Stimulated activated effector memory CD8-positive, alpha-beta T cell treated with anti-CD3 and anti-CD28 coated beads, Interleukin-12 subunit alpha, Interleukin-12 subunit beta, amount 100 ng/mL, for 72 hours (primary cell): ENCODE measurements around the gene TMEM163.
"Not testable (repeated sequence)": the region's sequence is repeated elsewhere in the genome, so short reads cannot be mapped to it uniquely, and the experiment has no call there.

Experiments used
- ATAC-seq: fragments of 150-1000 bp; cut with Tn5 transposase; 2 replicates; pipeline ENCODE4 v1.10.0; 2021
- DNase-seq, 2 donors: peaks; one replicate each; pipeline ENCODE4 v3.0.0; 2021 to 2022; ENCODE audit warnings: low spot score in 2 of 2
- H3K27ac Mint-ChIP-seq: one replicate; pipeline ENCODE4 v1.8.0; 2022; ENCODE audit warnings: mild to moderate bottlenecking, mixed read lengths
- H3K36me3 Mint-ChIP-seq: one replicate; pipeline ENCODE4 v1.8.0; 2022; ENCODE audit warnings: mild to moderate bottlenecking, mixed read lengths
- H3K4me1 Mint-ChIP-seq: one replicate; pipeline ENCODE4 v1.8.0; 2022; ENCODE audit warnings: mixed read lengths
- H3K4me3 Mint-ChIP-seq: one replicate; pipeline ENCODE4 v1.8.0; 2022; ENCODE audit warnings: mild to moderate bottlenecking, mixed read lengths
- H3K9me3 Mint-ChIP-seq: one replicate; pipeline ENCODE4 v1.8.0; 2022; ENCODE audit warnings: mixed read lengths

TMEM163 gene

DNA sequence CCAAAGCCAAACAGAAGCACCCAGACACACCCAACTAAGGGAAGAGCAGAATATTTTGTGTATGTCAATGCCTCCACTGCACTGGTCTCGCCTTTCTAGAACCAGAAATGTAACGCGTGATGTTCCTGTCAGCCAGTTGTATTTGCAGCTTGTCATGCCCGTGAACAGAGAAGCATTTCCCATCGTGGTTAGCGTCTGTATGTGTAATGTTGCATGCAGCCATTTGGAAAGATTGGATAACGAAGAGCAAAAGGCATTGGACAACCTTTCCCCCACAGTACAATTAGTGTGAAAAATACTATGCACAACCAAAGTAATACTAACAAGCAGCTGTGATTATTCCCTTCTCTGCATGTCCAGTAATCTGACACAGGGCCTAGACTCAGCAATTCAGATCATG is 140.5 kb downstream of the TMEM163 start:
- no peak overlapping the region for H3K27ac Mint-ChIP-seq

DNA sequence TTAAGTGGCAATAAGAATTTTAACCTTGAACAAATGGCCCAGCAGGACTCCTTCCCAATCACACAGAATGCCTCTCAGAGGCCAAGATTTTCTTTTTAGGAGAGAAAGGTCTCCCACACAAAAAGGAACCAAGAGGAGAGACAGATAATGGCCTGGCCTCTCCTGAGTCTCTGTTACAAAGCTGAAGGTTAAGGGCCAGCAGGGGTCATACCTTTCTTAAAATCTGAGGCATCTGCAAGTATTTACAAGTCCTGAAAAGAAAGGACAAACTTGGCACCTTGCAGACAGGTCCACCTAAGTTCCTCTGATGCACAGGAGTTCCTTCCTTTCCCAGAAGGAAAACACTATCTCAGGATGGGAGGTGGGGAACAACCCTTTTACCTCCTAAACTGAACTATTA is 142.3 kb downstream of the TMEM163 start:
- Mint-ChIP-seq H3K4me1 (no peaks in the 10 kb centered on the region), H3K4me3 (no peak overlapping the region), H3K27ac (no peak overlapping the region), H3K36me3 (no peaks in the 10 kb centered on the region), H3K9me3 (no peaks in the 10 kb centered on the region)
- DNase-seq (no peak), ATAC-seq (no peak)

More for the DNA sequence above, 140.5 kb downstream of the TMEM163 start:
- H3K36me3 Mint-ChIP-seq: no peaks in the 10 kb centered on the region
- H3K4me1 Mint-ChIP-seq: peaks cover 12% of the 10 kb centered on the region
- no peak overlapping the region for H3K4me3 Mint-ChIP-seq
- ATAC-seq (no peak), DNase-seq (no peak)
- no peaks in the 10 kb centered on the region for H3K9me3 Mint-ChIP-seq

- Mint-ChIP-seq H3K4me3 (no peak overlapping the region), H3K4me1 (no peaks in the 10 kb centered on the region), H3K9me3 (no peaks in the 10 kb centered on the region), H3K27ac (no peak overlapping the region), H3K36me3 (no peaks in the 10 kb centered on the region)
- ATAC-seq: no peak
- DNase-seq: no peak
Measured at GRCh38 chr2:134575888-134576287, 142.9 kb downstream of the TMEM163 start.

- no peaks in the 10 kb centered on the region for H3K4me1 Mint-ChIP-seq
- no peak overlapping the region for H3K27ac Mint-ChIP-seq
- H3K4me3 Mint-ChIP-seq: no peak overlapping the region
- DNase-seq (no peak), ATAC-seq (no peak)
- no peaks in the 10 kb centered on the region for H3K36me3 Mint-ChIP-seq
- H3K9me3 Mint-ChIP-seq: no peaks in the 10 kb centered on the region
Measured at GRCh38 chr2:134574611-134575330, 144.0 kb downstream of the TMEM163 start.

GRCh38 chr2:134573724-134574123 is 145.1 kb downstream of the TMEM163 start:
- H3K4me3 Mint-ChIP-seq: no peak overlapping the region
- H3K9me3 Mint-ChIP-seq: no peaks in the 10 kb centered on the region
- no peaks in the 10 kb centered on the region for H3K36me3 Mint-ChIP-seq
- ATAC-seq (no peak), DNase-seq (no peak)
- H3K27ac Mint-ChIP-seq: no peak overlapping the region
- H3K4me1 Mint-ChIP-seq: no peaks in the 10 kb centered on the region

GRCh38 chr2:134573085-134573370 is 145.8 kb downstream of the TMEM163 start:
- no peak overlapping the region for H3K27ac Mint-ChIP-seq
- H3K9me3 Mint-ChIP-seq: no peaks in the 10 kb centered on the region
- H3K4me1 Mint-ChIP-seq: no peaks in the 10 kb centered on the region
- H3K36me3 Mint-ChIP-seq: no peaks in the 10 kb centered on the region
- no peak overlapping the region for H3K4me3 Mint-ChIP-seq
- DNase-seq (no peak), ATAC-seq (no peak)

DNA sequence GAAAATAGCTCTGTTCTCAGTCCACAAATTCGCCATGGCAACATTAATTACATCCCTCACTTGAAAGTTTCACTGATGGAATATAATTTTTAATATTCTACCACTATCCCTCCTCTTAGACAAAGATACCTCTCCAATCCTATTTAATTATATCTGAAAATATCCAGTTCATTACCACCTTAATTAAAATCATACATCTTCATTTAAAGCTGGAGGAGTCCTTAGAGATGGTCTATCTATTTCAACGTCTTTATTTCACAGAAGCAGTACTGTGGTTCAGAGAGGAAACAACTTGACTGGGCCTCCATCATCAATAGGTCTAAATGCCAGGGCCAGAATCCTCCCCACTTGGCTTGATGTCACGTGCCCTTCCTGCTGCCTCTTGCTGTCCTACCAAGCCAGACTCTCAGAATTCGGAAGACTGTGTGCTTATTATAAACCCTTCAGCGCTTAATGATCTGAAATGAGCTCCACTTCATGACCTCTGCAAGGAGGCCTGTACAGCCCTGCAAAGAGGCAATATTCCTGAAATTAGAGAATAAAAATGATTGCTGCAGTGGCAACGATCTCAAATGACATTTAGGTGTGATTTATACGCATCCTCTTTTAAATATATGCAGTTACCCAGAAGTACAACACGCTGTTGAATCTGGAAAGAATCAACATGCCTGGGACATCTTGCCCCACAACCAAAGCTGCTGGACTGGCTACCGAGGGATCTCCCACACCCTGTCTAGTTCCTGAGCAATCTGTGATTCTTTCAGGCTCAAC is 146.3 kb downstream of the TMEM163 start:
- H3K27ac Mint-ChIP-seq: no peak overlapping the region
- no peak overlapping the region for H3K4me3 Mint-ChIP-seq
- ATAC-seq (no peak), DNase-seq (no peak)
- no peaks in the 10 kb centered on the region for H3K36me3 Mint-ChIP-seq
- H3K9me3 Mint-ChIP-seq: no peaks in the 10 kb centered on the region
- no peaks in the 10 kb centered on the region for H3K4me1 Mint-ChIP-seq

- DNase-seq: no peak
- no peak overlapping the region for H3K27ac Mint-ChIP-seq
- no peak for ATAC-seq
- H3K36me3 Mint-ChIP-seq: no peaks in the 10 kb centered on the region
- H3K9me3 Mint-ChIP-seq: no peaks in the 10 kb centered on the region
- H3K4me3 Mint-ChIP-seq: no peak overlapping the region
- H3K4me1 Mint-ChIP-seq: no peaks in the 10 kb centered on the region
Measured at GRCh38 chr2:134570676-134571075, 148.1 kb downstream of the TMEM163 start.

DNA sequence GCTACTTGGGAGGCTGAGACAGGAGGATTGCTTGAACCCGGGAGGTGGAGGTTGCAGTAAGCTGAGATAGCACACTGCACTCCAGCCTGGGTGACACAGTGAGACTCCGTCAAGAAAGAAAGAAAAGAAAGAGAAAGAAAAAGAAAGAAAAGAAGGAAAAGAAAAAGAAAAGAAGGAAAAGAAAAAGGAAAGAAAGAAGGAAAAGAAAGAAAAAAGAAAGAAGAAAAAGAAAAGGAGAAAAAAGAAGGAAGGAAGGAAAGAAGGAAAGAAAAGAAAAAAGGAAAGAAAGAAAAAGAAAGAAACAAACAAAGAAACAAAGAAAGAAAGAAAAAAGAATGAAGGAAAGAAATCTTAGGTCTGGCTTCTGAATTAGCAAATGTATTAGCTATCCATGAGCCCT is 150.4 kb downstream of the TMEM163 start:
- no peak for ATAC-seq
- DNase-seq: no peak
- peaks cover 10% of the 10 kb centered on the region for H3K4me1 Mint-ChIP-seq
- H3K4me3 Mint-ChIP-seq: no peak overlapping the region
- no peak overlapping the region for H3K27ac Mint-ChIP-seq
- no peaks in the 10 kb centered on the region for H3K36me3 Mint-ChIP-seq
- no peaks in the 10 kb centered on the region for H3K9me3 Mint-ChIP-seq

DNA sequence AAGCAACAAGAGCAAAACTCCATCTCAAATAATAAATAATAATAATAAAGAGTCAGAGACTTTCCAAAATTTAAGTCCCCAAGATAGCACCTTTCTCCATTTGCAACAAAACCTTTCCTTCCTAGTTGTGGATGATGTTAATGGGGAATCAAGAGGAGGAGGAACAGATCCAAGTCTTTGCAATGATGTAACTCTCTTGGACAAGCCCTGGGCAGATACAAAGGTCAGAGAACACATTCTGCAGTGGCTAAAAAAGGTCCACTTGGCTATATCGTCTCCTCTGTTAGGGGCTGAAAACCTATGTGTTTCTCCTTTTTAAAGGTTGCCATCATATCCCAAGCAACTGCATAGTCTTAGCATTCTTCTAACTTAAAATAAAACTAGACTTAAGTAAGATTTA is 151.1 kb downstream of the TMEM163 start:
- Mint-ChIP-seq H3K9me3 (no peaks in the 10 kb centered on the region), H3K4me1 (peaks cover 10% of the 10 kb centered on the region), H3K36me3 (no peaks in the 10 kb centered on the region), H3K4me3 (no peak overlapping the region), H3K27ac (no peak overlapping the region)
- DNase-seq (no peak), ATAC-seq (no peak)

DNA sequence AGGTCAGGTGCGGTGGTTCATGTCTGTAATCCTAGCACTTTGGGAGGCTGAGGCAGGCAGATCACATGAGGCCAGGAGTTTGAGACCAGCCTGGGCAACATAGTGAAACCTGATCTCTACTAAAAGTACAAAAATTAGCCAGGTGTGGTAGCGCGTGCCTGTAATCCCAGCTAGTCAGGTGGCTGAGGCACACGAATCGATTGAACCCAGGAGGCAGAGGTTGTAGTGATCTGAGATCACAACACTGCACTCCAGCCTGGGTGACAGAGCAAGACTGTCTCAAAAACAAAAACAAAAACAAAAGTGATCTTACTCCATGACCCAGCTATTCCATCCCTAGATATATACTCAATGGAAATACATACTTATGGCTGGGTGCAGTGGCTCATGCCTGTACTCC is 153.8 kb downstream of the TMEM163 start:
- not testable (repeated sequence) for H3K36me3 Mint-ChIP-seq, H3K4me3 Mint-ChIP-seq, H3K9me3 Mint-ChIP-seq
- ATAC-seq: peak; percentile 52
- Mint-ChIP-seq H3K27ac (peak overlapping the region; percentile 5), H3K4me1 (peaks cover 10% of the 10 kb centered on the region)
- peak in 1 of 2 donors; percentile 52 for DNase-seq

DNA sequence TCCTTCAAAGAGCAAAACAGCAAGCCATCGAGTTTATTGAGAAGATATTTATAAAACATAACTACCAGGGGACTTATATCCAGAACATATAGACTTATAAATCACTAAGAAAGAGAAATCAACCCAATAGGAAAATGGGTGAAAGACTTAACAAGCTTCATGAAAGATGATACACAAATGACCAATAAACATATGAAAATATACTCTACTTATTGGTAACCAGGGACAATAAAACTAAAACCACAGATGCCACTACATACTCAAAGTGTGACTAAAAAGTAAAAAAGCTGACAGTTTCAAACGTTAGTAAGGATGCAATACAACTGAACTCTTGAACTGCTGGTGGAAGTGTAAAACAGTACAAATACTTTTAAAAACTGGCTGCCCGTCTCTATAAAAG is 154.3 kb downstream of the TMEM163 start:
- Mint-ChIP-seq H3K9me3 (no peaks in the 10 kb centered on the region), H3K4me1 (peaks cover 10% of the 10 kb centered on the region)
- peak; percentile 94 for ATAC-seq

DNA sequence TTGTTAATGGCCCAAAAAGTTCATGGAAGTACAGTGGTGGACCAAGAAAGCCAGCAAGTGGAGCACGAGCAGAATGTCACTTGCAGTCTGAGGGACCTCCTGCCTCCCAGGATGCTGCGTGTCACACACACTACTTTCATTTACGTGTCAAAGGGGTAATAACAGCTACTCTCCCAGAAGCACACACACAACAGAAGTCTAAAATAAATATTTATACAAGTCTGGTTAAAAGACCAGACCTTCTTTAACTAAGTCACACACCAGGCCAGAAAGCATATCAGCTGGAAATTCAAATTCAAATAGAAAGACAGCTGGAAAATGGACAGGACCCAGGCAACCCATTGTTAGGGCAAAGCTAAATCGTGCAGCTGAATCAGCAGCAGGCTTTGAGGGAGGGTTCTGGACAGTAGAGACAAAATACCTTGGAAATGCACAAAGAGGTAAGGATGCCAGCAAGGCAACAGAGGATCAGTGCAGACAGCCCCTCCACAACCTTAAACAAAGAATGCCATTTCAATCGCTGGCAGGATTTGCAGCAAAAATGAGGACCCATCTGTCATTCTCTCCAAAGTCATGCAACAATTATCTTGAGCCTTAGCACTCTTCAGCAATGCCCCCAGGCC is 160.5 kb downstream of the TMEM163 start:
- ATAC-seq: no peak
- no peak overlapping the region for H3K27ac Mint-ChIP-seq

More for the DNA sequence above, 154.3 kb downstream of the TMEM163 start:
- H3K36me3 Mint-ChIP-seq: no peaks in the 10 kb centered on the region
- H3K4me3 Mint-ChIP-seq: no peak overlapping the region
- peak overlapping the region; percentile 5 for H3K27ac Mint-ChIP-seq
- no peak for DNase-seq

DNA sequence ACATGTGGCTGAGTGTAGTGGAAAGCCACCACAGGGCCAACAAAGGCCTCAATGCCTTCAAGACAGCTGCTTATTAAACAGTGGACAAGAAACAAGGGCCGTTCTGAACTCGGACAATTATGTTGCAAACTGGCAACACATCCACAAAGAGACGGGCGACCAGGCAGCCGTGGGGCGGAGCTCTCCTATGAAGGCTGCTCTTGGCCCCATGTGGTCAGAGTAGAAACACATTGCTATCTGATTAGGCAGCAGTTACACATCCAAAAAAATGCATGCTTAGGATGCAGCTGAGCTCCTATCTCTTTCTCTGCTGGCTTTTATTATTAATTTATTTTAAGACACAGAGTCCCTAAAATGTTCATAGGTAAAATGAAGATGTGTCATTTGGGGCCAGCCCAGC is 163.4 kb downstream of the TMEM163 start:
- no peaks in the 10 kb centered on the region for H3K36me3 Mint-ChIP-seq
- H3K4me3 Mint-ChIP-seq: no peak overlapping the region
- DNase-seq: no peak
- ATAC-seq: no peak
- no peaks in the 10 kb centered on the region for H3K4me1 Mint-ChIP-seq
- no peaks in the 10 kb centered on the region for H3K9me3 Mint-ChIP-seq
- H3K27ac Mint-ChIP-seq: no peak overlapping the region

More for the DNA sequence above, 160.5 kb downstream of the TMEM163 start:
- H3K4me1 Mint-ChIP-seq: no peaks in the 10 kb centered on the region
- no peaks in the 10 kb centered on the region for H3K9me3 Mint-ChIP-seq
- no peaks in the 10 kb centered on the region for H3K36me3 Mint-ChIP-seq
- DNase-seq: no peak
- no peak overlapping the region for H3K4me3 Mint-ChIP-seq

- no peak overlapping the region for H3K27ac Mint-ChIP-seq
- H3K9me3 Mint-ChIP-seq: no peaks in the 10 kb centered on the region
- ATAC-seq: no peak
- H3K4me3 Mint-ChIP-seq: no peak overlapping the region
- no peaks in the 10 kb centered on the region for H3K36me3 Mint-ChIP-seq
- no peaks in the 10 kb centered on the region for H3K4me1 Mint-ChIP-seq
- DNase-seq: no peak
Measured at GRCh38 chr2:134553657-134554056, 165.1 kb downstream of the TMEM163 start.

DNA sequence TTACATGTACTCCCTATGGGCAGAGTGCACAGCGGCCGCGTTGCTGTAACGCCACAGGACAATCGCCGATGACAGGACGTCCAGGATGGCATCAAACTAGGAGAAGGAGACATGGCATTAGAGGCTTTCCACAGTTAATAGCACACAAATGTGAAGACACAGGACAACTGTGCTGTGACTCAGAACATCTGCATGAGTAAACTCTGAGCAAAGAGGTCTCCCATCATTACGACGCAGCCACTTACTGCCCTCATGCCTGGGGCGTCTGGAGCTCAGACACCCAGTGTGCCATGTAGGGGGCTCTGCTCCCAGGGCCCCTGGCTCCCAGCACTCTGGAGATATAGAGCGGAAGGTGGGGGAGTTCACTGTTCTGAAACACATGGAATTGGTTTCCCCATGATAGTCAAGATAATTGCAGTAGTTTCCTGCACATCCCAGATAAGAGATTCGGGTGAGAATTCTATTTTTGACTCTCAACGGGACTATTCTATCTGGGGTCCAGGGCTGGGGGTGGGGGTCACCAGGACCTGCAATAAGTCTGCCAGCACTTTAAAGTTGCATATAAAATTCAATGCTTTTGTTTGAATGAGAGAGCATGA is 168.1 kb downstream of the TMEM163 start:
- Mint-ChIP-seq H3K4me3 (no peak overlapping the region), H3K27ac (no peak overlapping the region), H3K4me1 (no peaks in the 10 kb centered on the region), H3K36me3 (no peaks in the 10 kb centered on the region), H3K9me3 (no peaks in the 10 kb centered on the region)
- DNase-seq (no peak), ATAC-seq (no peak)
